GM12878 (cell line): Measurements from ENCODE around the gene TPRN. TPM values are rescaled to one million over a fixed set of nuclear protein-coding genes. Genes with fewer than 3 reads are reported as not detected.

Experiments
- ATAC-seq: fragments of 200-7000 bp; cut with Tn5 transposase; 3 replicates; pipeline ENCODE4 v1.9.1; 2020; ENCODE audit warnings: mild to moderate bottlenecking, moderate library complexity
- BruUV-seq: library from RNA; stranded (reverse); fragments of 400-500 nt; replicated peaks from 2 replicates; lab custom pipeline; 2021; lab: Mats Ljungman, UMichigan
- CTCF ChIA-PET: fragments of 300-600 bp; sonication (Branson Sonifier 250); formaldehyde crosslinking; extraction: SDS; loops from one replicate; lab custom pipeline; 2021; ENCODE audit warnings: inconsistent platforms; lab: Yijun Ruan, JAX
- POLR2A ChIA-PET: fragments of 350-600 bp; formaldehyde crosslinking; extraction: SDS; loops from one replicate; lab custom pipeline; 2021; ENCODE audit warnings: inconsistent platforms; lab: Charles Lee
- RAD21 ChIA-PET: fragments of 300-600 bp; sonication (Branson Sonifier 250); formaldehyde crosslinking; loops from one replicate; lab custom pipeline; 2023; ENCODE audit warnings: antibody characterized with exemption; ENCODE audit not compliant: unreplicated experiment; lab: Charles Lee
- SMC1A ChIA-PET: fragments of 300-600 bp; sonication (Branson Sonifier 250); formaldehyde crosslinking; loops from one replicate; lab custom pipeline; 2023; ENCODE audit not compliant: unreplicated experiment, uncharacterized antibody; lab: Charles Lee
- DNase-seq: peaks from one replicate; pipeline ENCODE4 v3.0.0-alpha.2; 2011; ENCODE audit warnings: low read depth, low spot score
- FAIRE-seq: peaks from 3 replicates; lab custom pipeline; 2011; peaks lifted over from hg19 to GRCh38; lab: Jason Lieb, UNC
- H2AFZ ChIP-seq: 2 replicates; pipeline ENCODE4 v1.6.0; 2011; ENCODE audit warnings: low read depth, low read length, control low read depth; ENCODE audit not compliant: control insufficient read depth
- H3K27ac ChIP-seq: 2 replicates; pipeline ENCODE4 v1.5.1; 2011; ENCODE audit warnings: control low read depth; ENCODE audit not compliant: control insufficient read depth, insufficient read depth
- H3K27me3 ChIP-seq, 2 experiments: replicated peaks in 1 of 2; 2 replicates each; pipeline versions ENCODE4 v1.6.0 to v1.6.1; 2011; ENCODE audit warnings: low read length in 1 of 2; ENCODE audit not compliant: control insufficient read depth in 2 of 2, insufficient read depth in 2 of 2
- H3K36me3 ChIP-seq, 2 experiments: 2 replicates each; pipeline ENCODE4 v1.5.1; 2011; ENCODE audit warnings: low read length in 1 of 2; ENCODE audit not compliant: control insufficient read depth in 2 of 2, insufficient read depth in 2 of 2
- H3K4me1 ChIP-seq: 2 replicates; pipeline ENCODE4 v1.6.1; 2011; ENCODE audit warnings: mild to moderate bottlenecking, low read length, moderate library complexity, mixed read lengths; ENCODE audit not compliant: control insufficient read depth, insufficient read depth
- H3K4me2 ChIP-seq: 2 replicates; pipeline ENCODE4 v1.6.0; 2011; ENCODE audit warnings: control low read depth; ENCODE audit not compliant: control insufficient read depth, insufficient read depth
- H3K4me3 ChIP-seq: fragments of 200-600 bp; sonication (generic); 2 replicates; pipeline ENCODE4 v1.5.1; 2016
- H3K79me2 ChIP-seq: 2 replicates; pipeline ENCODE4 v1.6.0; 2011; ENCODE audit warnings: low read length; ENCODE audit not compliant: control insufficient read depth, insufficient read depth
- H3K9ac ChIP-seq: 2 replicates; pipeline ENCODE4 v1.8.0; 2011; ENCODE audit warnings: low read length, control low read depth, mixed read lengths; ENCODE audit not compliant: control insufficient read depth, insufficient read depth
- H3K9me3 ChIP-seq: replicated peaks from 3 replicates; pipeline ENCODE4 v1.5.1; 2011; ENCODE audit warnings: mild to moderate bottlenecking, low read length; ENCODE audit not compliant: control insufficient read depth, insufficient read depth
- H4K20me1 ChIP-seq: 2 replicates; pipeline ENCODE4 v1.6.0; 2011; ENCODE audit not compliant: control insufficient read depth, insufficient read depth
- BCL11A ChIP-seq: IDR thresholded peaks from 2 replicates; pipeline ENCODE4 v1.6.1; 2011; ENCODE audit warnings: low read depth, low read length
- FOS ChIP-seq: IDR thresholded peaks from 3 replicates; pipeline ENCODE4 v1.6.1; 2011; ENCODE audit warnings: borderline replicate concordance; ENCODE audit not compliant: insufficient read length; ENCODE audit errors: extremely low read depth
- IRF5 ChIP-seq: fragments of 450-650 bp; IDR thresholded peaks from 2 replicates; pipeline ENCODE4 v1.6.1; 2017; ENCODE audit warnings: borderline replicate concordance
- MEF2A ChIP-seq: IDR thresholded peaks from 2 replicates; pipeline ENCODE4 v1.6.1; 2011; ENCODE audit warnings: low read depth, mild to moderate bottlenecking, low read length, moderate library complexity; ENCODE audit not compliant: insufficient read depth
- MTA3 ChIP-seq: IDR thresholded peaks from 2 replicates; pipeline ENCODE4 v1.6.1; 2012; ENCODE audit warnings: low read length, inconsistent platforms, borderline replicate concordance
- PAX8 ChIP-seq: fragments of 450-650 bp; IDR thresholded peaks from 2 replicates; pipeline ENCODE4 v1.6.1; 2017; ENCODE audit warnings: mild to moderate bottlenecking, moderate library complexity
- RB1 ChIP-seq: fragments of 450-650 bp; formaldehyde crosslinking; IDR thresholded peaks from 2 replicates; pipeline ENCODE4 v1.6.1; 2017; ENCODE audit warnings: mild to moderate bottlenecking, borderline replicate concordance
- SUZ12 ChIP-seq: fragments of 200-600 bp; sonication (generic); IDR thresholded peaks from one replicate; pipeline ENCODE4 v1.6.1; 2018; ENCODE audit warnings: antibody characterized with exemption, mild to moderate bottlenecking; ENCODE audit not compliant: unreplicated experiment
- TCF7 ChIP-seq: IDR thresholded peaks from 2 replicates; pipeline ENCODE4 v1.6.1; 2014; ENCODE audit warnings: antibody characterized with exemption, borderline replicate concordance
- WGBS: methylation state at CpG from one replicate; pipeline ENCODE4 v1.1.6; 2016; ENCODE audit warnings: low lambda C conversion rate; ENCODE audit not compliant: insufficient replicate concordance, insufficient coverage; ENCODE audit errors: missing lambda C conversion rate; 5-methylcytosine and 5-hydroxymethylcytosine counted together
- in situ Hi-C: fragments of 300-500 bp; cut with MboI; formaldehyde crosslinking; loops from 9 replicates; pipeline ENCODE4 v1.14.3; 2018; ENCODE audit warnings: mixed read lengths
- intact Hi-C: fragments of 100-400 bp; cut with micrococcal nuclease; formaldehyde crosslinking; loops from one replicate; pipeline ENCODE4 v1.14.2; 2022; ENCODE audit not compliant: unreplicated experiment
- polyA plus RNA-seq, 11 experiments: library from polyadenylated mRNA; depleted of rRNA in 4 of 11; unstranded in 6 of 11; stranded (reverse) in 5 of 11; fragments of >200 nt; fragmentation: Nextera tagmentation in 4 of 11; fragmentation: Illumina TruSeq in 1 of 11; extraction: Ambion mirVana in 4 of 11; extraction: Trizol in 1 of 11; gene quantifications; 1 replicate in 1 of 11; 2 replicates in 10 of 11; pipeline versions ENCODE4 v1.2.1 to v1.2.3, GENCODE V29; 2011 to 2016; ENCODE audit warnings: inconsistent platforms in 2 of 11, missing spikeins in 2 of 11, low read depth in 1 of 11
- total RNA-seq, 4 experiments: library from RNA; depleted of rRNA in 3 of 4; stranded (reverse); fragments of >200 nt in 3 of 4; fragmentation: Illumina TruSeq in 1 of 4; extraction: Trizol in 1 of 4; gene quantifications; 2 replicates each; pipeline versions ENCODE4 v1.2.1 to v1.2.3, GENCODE V29; 2013 to 2021

The TPRN gene
- total and polyA plus RNA-seq, 10 of the 15 experiments (the other 5 are each of a cell fraction or from before 2014, with no cell fraction given): 0.18 to 19.5 (median 3.1) TPM

- no peak overlapping the region for H3K4me3 ChIP-seq
- H3K4me2 ChIP-seq: no peak overlapping the region
- ChIA-PET SMC1A (no interaction called here), POLR2A (interaction anchor here (0.6 to 2.8 kb wide), 4 partner anchors 14 to 43 kb away, joined by 4 to 15 read pairs (median 6); no protein-coding TSS in a partner anchor), CTCF (no interaction called here), RAD21 (interaction anchor here (0.6 to 4.3 kb wide), 4 partner anchors 8 to 22 kb away, joined by 3 to 25 read pairs (median 4); partner anchors contain the start of gene SSNA1)
- no peaks in the 10 kb centered on the region for H3K79me2 ChIP-seq
- in situ Hi-C loops: no loop called here
- no peaks in the 10 kb centered on the region for H3K36me3 ChIP-seq
- H4K20me1 ChIP-seq: no peaks in the 10 kb centered on the region
- no peak for ATAC-seq
- FAIRE-seq: no peak
- WGBS: 31% methylated on average over 21 of the region's 22 CpGs
- no peaks in the 10 kb centered on the region; the same call in 2 of the 3 replicates for H3K9me3 ChIP-seq
- intact Hi-C loops: no loop called here
- no peak overlapping the region for H3K9ac ChIP-seq
- H3K4me1 ChIP-seq: peaks cover 8% of the 10 kb centered on the region; the same call in 1 of the 2 replicates
- H3K27me3 ChIP-seq: peaks cover 0 to 8% of the 10 kb centered on the region in 2 experiments; a peak in 3 of 4 replicates
- TF ChIP-seq PAX8 (no peak), TCF7 (no peak), MTA3 (no peak), RB1 (no peak)
- BruUV-seq: no TSS peak
- no peak overlapping the region for H3K27ac ChIP-seq
- no peak for DNase-seq
- no peak overlapping the region for H2AFZ ChIP-seq
Measured at GRCh38 chr9:137166380-137167229, 33.9 kb downstream of the TPRN start.

- FAIRE-seq: no peak
- CTCF ChIA-PET: no interaction called here
- intact Hi-C loops: no loop called here
Measured at GRCh38 chr9:137165250-137165836, 35.2 kb downstream of the TPRN start.

More at GRCh38 chr9:137165250-137165836, 35.2 kb downstream of the TPRN start:
- Histone ChIP-seq H3K4me1 (peaks cover 8% of the 10 kb centered on the region; the same call in 1 of the 2 replicates), H2AFZ (no peak overlapping the region), H3K79me2 (no peaks in the 10 kb centered on the region), H3K27ac (no peak overlapping the region), H3K4me2 (no peak overlapping the region), H3K4me3 (no peak overlapping the region), H3K27me3 (peaks cover 0 to 8% of the 10 kb centered on the region in 2 experiments; a peak in 3 of 4 replicates), H3K36me3 (no peaks in the 10 kb centered on the region), H4K20me1 (no peaks in the 10 kb centered on the region), H3K9me3 (no peaks in the 10 kb centered on the region; the same call in 2 of the 3 replicates), H3K9ac (no peak overlapping the region)
- ChIA-PET SMC1A (no interaction called here), POLR2A (no interaction called here), RAD21 (interaction anchor here (4.3 kb wide), 1 partner anchor 15 kb away, joined by 25 read pairs; no protein-coding TSS in a partner anchor)
- TF ChIP-seq IRF5 (no peak), BCL11A (no peak), FOS (no peak), TCF7 (no peak), MEF2A (no peak), SUZ12 (no peak)
- no TSS peak for BruUV-seq
- ATAC-seq (no peak), DNase-seq (no peak)
- 44% methylated on average over 27 of the region's 32 CpGs for WGBS
- in situ Hi-C loops: no loop called here
